ENCODE measurements around the gene LENG1. TPM values are rescaled to one million over a fixed set of nuclear protein-coding genes. Genes with fewer than 3 reads are reported as not detected.

LENG1 gene
- total RNA-seq, 1 donor from 2014 or later = 6.3 TPM

GRCh38 chr19:54128441-54128725 is 31.1 kb downstream of the LENG1 start:
- no peak for DNase-seq (ENCODE audit: low spot score)
- ATAC-seq = no peak
- intact Hi-C loops (cut with DNase I) = no loop called here

- ATAC-seq (no peak), DNase-seq (ENCODE audit: low spot score) (no peak)
- intact Hi-C loops (cut with DNase I) = no loop called here
Observed at GRCh38 chr19:54127688-54128440, 31.7 kb downstream of the LENG1 start.

GRCh38 chr19:54125713-54126112 is 33.8 kb downstream of the LENG1 start:
- no peak for DNase-seq (ENCODE audit: low spot score)
- intact Hi-C loops (cut with DNase I) = no loop called here
- no peak for ATAC-seq

GRCh38 chr19:54124393-54124792 is 35.1 kb downstream of the LENG1 start:
- ATAC-seq (no peak), DNase-seq (ENCODE audit: low spot score) (no peak)
- intact Hi-C loops (cut with DNase I) = no loop called here

- ATAC-seq (no peak), DNase-seq (ENCODE audit: low spot score) (no peak)
- intact Hi-C loops (cut with DNase I) = no loop called here
Observed at GRCh38 chr19:54123682-54124081, 35.8 kb downstream of the LENG1 start.

GRCh38 chr19:54121259-54121658 is 38.3 kb downstream of the LENG1 start:
- intact Hi-C loops (cut with DNase I) = no loop called here
- ATAC-seq (no peak), DNase-seq (ENCODE audit: low spot score) (no peak)

GRCh38 chr19:54115109-54116063 is 44.1 kb downstream of the LENG1 start, which contains the start of the genes PRPF31 and TFPT:
Gene PRPF31 (plus strand): TSS chr19:54115754. CDS start chr19:54118279, 2,525 bp downstream.
Gene TFPT (minus strand): TSS chr19:54115657. CDS start chr19:54115269, 388 bp downstream.
- DNase-seq (ENCODE audit: low spot score) = peak; percentile 98
- ATAC-seq = peak; percentile 98
- intact Hi-C loops (cut with DNase I) = no loop called here

GRCh38 chr19:54114340-54115108 is 45.0 kb downstream of the LENG1 start:
- intact Hi-C loops (cut with DNase I) = no loop called here
- peak; percentile 73 for DNase-seq (ENCODE audit: low spot score)
- peak; percentile 15 for ATAC-seq

- intact Hi-C loops (cut with DNase I) = no loop called here
- no peak for ATAC-seq
- DNase-seq (ENCODE audit: low spot score) = no peak
Observed at GRCh38 chr19:54109651-54110050, 49.9 kb downstream of the LENG1 start.

- intact Hi-C loops (cut with DNase I) = no loop called here
Observed at GRCh38 chr19:54108496-54108895, 51.0 kb downstream of the LENG1 start.

GRCh38 chr19:54107876-54108490 is 51.5 kb downstream of the LENG1 start:
- intact Hi-C loops (cut with DNase I) = no loop called here
- DNase-seq (ENCODE audit: low spot score) = peak; percentile 53
- ATAC-seq = no peak

More at GRCh38 chr19:54108496-54108895, 51.0 kb downstream of the LENG1 start:
- ATAC-seq = no peak
- DNase-seq (ENCODE audit: low spot score) = no peak

GRCh38 chr19:54106716-54107115 is 52.8 kb downstream of the LENG1 start:
- intact Hi-C loops (cut with DNase I) = no loop called here

GRCh38 chr19:54105796-54106195 is 53.7 kb downstream of the LENG1 start:
- DNase-seq (ENCODE audit: low spot score) = peak; percentile 42
- intact Hi-C loops (cut with DNase I) = no loop called here
- ATAC-seq = no peak

More at GRCh38 chr19:54106716-54107115, 52.8 kb downstream of the LENG1 start:
- DNase-seq (ENCODE audit: low spot score) (peak; percentile 51), ATAC-seq (no peak)

Other genes starting within 250 kb of the LENG1 start
- 0.22 TPM for gene CACNG8, start 196.8 kb downstream of the LENG1 start, total RNA-seq
- not detected for gene CACNG6, start 168.1 kb downstream of the LENG1 start, total RNA-seq
- 0.76 TPM for gene VSTM1, start 95.8 kb downstream of the LENG1 start, total RNA-seq
- not detected for gene TARM1, start 78.4 kb downstream of the LENG1 start, total RNA-seq
- 4.0 TPM for gene OSCAR, start 58.9 kb downstream of the LENG1 start, total RNA-seq
- 80.5 TPM for gene NDUFA3, start 56.9 kb downstream of the LENG1 start, total RNA-seq
- 16.0 TPM for gene TFPT, start 44.1 kb downstream of the LENG1 start, total RNA-seq
- gene PRPF31, start 44.0 kb downstream of the LENG1 start, total RNA-seq = 47.2 TPM
- gene CNOT3, start 22.0 kb downstream of the LENG1 start, total RNA-seq = 38.1 TPM
- 2.9 TPM for gene TMC4, start 13.4 kb upstream of the LENG1 start, total RNA-seq
- 56.0 TPM for gene MBOAT7, start 29.9 kb upstream of the LENG1 start, total RNA-seq
- gene TSEN34, start 31.6 kb upstream of the LENG1 start, total RNA-seq = 24.3 TPM
- gene RPS9, start 41.1 kb upstream of the LENG1 start, total RNA-seq = 1,121 TPM
- 23.9 TPM for gene LILRB3, start 63.3 kb upstream of the LENG1 start, total RNA-seq
- 11.4 TPM for gene LILRA6, start 83.1 kb upstream of the LENG1 start, total RNA-seq
- 24.1 TPM for gene LILRB5, start 97.6 kb upstream of the LENG1 start, total RNA-seq
- 12.9 TPM for gene LILRB2, start 121.4 kb upstream of the LENG1 start, total RNA-seq
- 5.3 TPM for gene LILRA5, start 153.4 kb upstream of the LENG1 start, total RNA-seq
- gene LILRA4, start 179.4 kb upstream of the LENG1 start, total RNA-seq = 2.1 TPM
- 44.7 TPM for gene LAIR1, start 205.2 kb upstream of the LENG1 start, total RNA-seq